Esophagus muscularis mucosa (tissue), 4 donors: ENCODE measurements around the gene SCIMP. TPM values are rescaled to one million over a fixed set of nuclear protein-coding genes. Genes with fewer than 3 reads are reported as not detected.

Experiments used
- DNase-seq: peaks from one replicate; pipeline ENCODE4 v3.0.0-alpha.2; 2017; ENCODE audit errors: extremely low spot score
- H3K27ac ChIP-seq, 4 donors: fragments of 200-600 bp; sonication (generic); replicated peaks in 1 of 4; 1 replicate in 3 of 4; 2 replicates in 1 of 4; pipeline ENCODE4 v1.5.1; 2016 to 2019; ENCODE audit warnings: mild to moderate bottlenecking in 1 of 4
- H3K27me3 ChIP-seq, 4 donors: fragments of 200-600 bp; sonication (generic); one replicate each; pipeline versions ENCODE4 v1.5.1 to v1.6.0; 2016 to 2019
- H3K36me3 ChIP-seq, 4 donors: fragments of 200-600 bp; sonication (generic); one replicate each; pipeline ENCODE4 v1.5.1; 2016 to 2019
- H3K4me1 ChIP-seq, 4 donors: fragments of 200-600 bp; sonication (generic); one replicate each; pipeline ENCODE4 v1.5.1; 2016 to 2019
- H3K4me3 ChIP-seq, 4 donors: fragments of 200-600 bp; sonication (generic); 1 replicate in 2 of 4; 2 replicates in 2 of 4; pipeline ENCODE4 v1.5.1; 2016 to 2019; ENCODE audit warnings: mild to moderate bottlenecking in 4 of 4, moderate library complexity in 1 of 4
- H3K9me3 ChIP-seq, 4 donors: fragments of 200-600 bp; sonication (generic); 1 replicate in 3 of 4; 2 replicates in 1 of 4; pipeline ENCODE4 v1.5.1; 2016 to 2019
- CTCF ChIP-seq, 3 experiments: fragments of 200-600 bp in 2 of 3; fragments of 450-650 bp in 1 of 3; sonication (generic) in 2 of 3; IDR thresholded peaks; one replicate each; pipeline ENCODE4 v1.5.1; 2017 to 2019; ENCODE audit warnings: antibody characterized with exemption in 3 of 3, mild to moderate bottlenecking in 2 of 3, moderate library complexity in 1 of 3
- EP300 ChIP-seq: sonication (generic); formaldehyde crosslinking; IDR thresholded peaks from one replicate; pipeline ENCODE4 v1.6.1; 2017; ENCODE audit warnings: antibody characterized with exemption
- POLR2A ChIP-seq: fragments of 450-650 bp; IDR thresholded peaks from one replicate; pipeline ENCODE4 v1.6.1; 2017; ENCODE audit warnings: antibody characterized with exemption, moderate library complexity, mild to moderate bottlenecking, low read depth
- POLR2AphosphoS5 ChIP-seq, 2 donors: sonication (generic); formaldehyde crosslinking; IDR thresholded peaks; one replicate each; pipeline ENCODE4 v1.6.1; 2017; ENCODE audit warnings: antibody characterized with exemption in 2 of 2
- WGBS: methylation state at CpG from one replicate; pipeline ENCODE4 v1.1.5; 2018; 5-methylcytosine and 5-hydroxymethylcytosine counted together
- intact Hi-C: fragments of 100-400 bp; cut with DNase I; formaldehyde crosslinking; loops from one replicate; pipeline ENCODE4 v1.15.1; 2023
- total RNA-seq, 4 donors: library from RNA; depleted of rRNA; stranded (reverse); fragments of >200 nt; gene quantifications; one replicate each; pipeline versions ENCODE4 v1.1.0 to v1.2.1, GENCODE V29; 2016

The SCIMP gene
- total RNA-seq, 4 donors from 2014 or later, result 0.42 to 4.0 (median 1.3) TPM

GRCh38 chr17:5210091-5210490, 24.6 kb downstream of the SCIMP start:
- DNase-seq, result no peak
- intact Hi-C loops, result no loop called here
- Histone ChIP-seq H3K4me3 (no peak overlapping the region), H3K4me1 (no peaks in the 10 kb centered on the region), H3K27ac (no peak overlapping the region), H3K36me3 (peaks cover 0 to 37% (median 13%) of the 10 kb centered on the region in 4 donors), H3K27me3 (no peaks in the 10 kb centered on the region), H3K9me3 (no peaks in the 10 kb centered on the region)
- TF ChIP-seq POLR2A (no peak), POLR2AphosphoS5 (IDR thresholded peaks at IDR 0.05) (no peak), EP300 (no peak), CTCF (IDR thresholded peaks at IDR 0.05) (no peak)
- 96% methylated on average over 2 of the region's 5 CpGs for WGBS

GRCh38 chr17:5209396-5209795, 25.3 kb downstream of the SCIMP start:
- no peak for TF ChIP-seq POLR2A
- no peak for TF ChIP-seq CTCF (IDR thresholded peaks at IDR 0.05)
- no peak for TF ChIP-seq EP300
- TF ChIP-seq POLR2AphosphoS5 (IDR thresholded peaks at IDR 0.05), result no peak
- DNase-seq, result no peak
- Histone ChIP-seq H3K27me3 (no peaks in the 10 kb centered on the region), H3K9me3 (no peaks in the 10 kb centered on the region), H3K36me3 (peaks cover 0 to 31% (median 10%) of the 10 kb centered on the region in 4 donors), H3K4me3 (no peak overlapping the region), H3K27ac (no peak overlapping the region), H3K4me1 (no peaks in the 10 kb centered on the region)
- intact Hi-C loops, result no loop called here
- WGBS, result 95% methylated on average over 3 of the region's 3 CpGs

GRCh38 chr17:5203908-5204294, 30.8 kb downstream of the SCIMP start:
- no peak for TF ChIP-seq POLR2AphosphoS5 (IDR thresholded peaks at IDR 0.05)
- intact Hi-C loops, result no loop called here
- WGBS, result 93% methylated on average over 1 of the region's 1 CpG
- Histone ChIP-seq H3K36me3 (no peaks in the 10 kb centered on the region), H3K4me3 (no peak overlapping the region), H3K4me1 (no peaks in the 10 kb centered on the region), H3K9me3 (no peaks in the 10 kb centered on the region), H3K27me3 (no peaks in the 10 kb centered on the region), H3K27ac (no peak overlapping the region)
- DNase-seq, result no peak

- no peak for DNase-seq
- Histone ChIP-seq H3K4me3 (no peak overlapping the region), H3K27me3 (no peaks in the 10 kb centered on the region), H3K9me3 (no peaks in the 10 kb centered on the region), H3K36me3 (no peaks in the 10 kb centered on the region), H3K4me1 (no peaks in the 10 kb centered on the region), H3K27ac (no peak overlapping the region)
- WGBS, result 92% methylated on average over 10 of the region's 14 CpGs
- intact Hi-C loops, result no loop called here
- TF ChIP-seq POLR2A, result no peak
- no peak for TF ChIP-seq EP300
- no peak for TF ChIP-seq CTCF (IDR thresholded peaks at IDR 0.05)
- no peak for TF ChIP-seq POLR2AphosphoS5 (IDR thresholded peaks at IDR 0.05)
Observed at GRCh38 chr17:5203178-5203907, 31.3 kb downstream of the SCIMP start.

- Histone ChIP-seq H3K9me3 (no peaks in the 10 kb centered on the region), H3K4me1 (no peaks in the 10 kb centered on the region), H3K27me3 (no peaks in the 10 kb centered on the region), H3K36me3 (no peaks in the 10 kb centered on the region), H3K4me3 (no peak overlapping the region), H3K27ac (no peak overlapping the region)
- TF ChIP-seq POLR2AphosphoS5 (IDR thresholded peaks at IDR 0.05), result no peak
- no peak for TF ChIP-seq POLR2A
- TF ChIP-seq EP300, result no peak
- no peak for TF ChIP-seq CTCF (IDR thresholded peaks at IDR 0.05)
- WGBS, result 94% methylated on average over 8 of the region's 8 CpGs
- no peak for DNase-seq
- intact Hi-C loops, result no loop called here
Observed at GRCh38 chr17:5201011-5201410, 33.6 kb downstream of the SCIMP start.
